ENCODE measurements around the gene CYSLTR1.
"Not testable (repeated sequence)": the region's sequence is repeated elsewhere in the genome, so short reads cannot be mapped to it uniquely, and the experiment has no call there.

The CYSLTR1 gene, protein sequence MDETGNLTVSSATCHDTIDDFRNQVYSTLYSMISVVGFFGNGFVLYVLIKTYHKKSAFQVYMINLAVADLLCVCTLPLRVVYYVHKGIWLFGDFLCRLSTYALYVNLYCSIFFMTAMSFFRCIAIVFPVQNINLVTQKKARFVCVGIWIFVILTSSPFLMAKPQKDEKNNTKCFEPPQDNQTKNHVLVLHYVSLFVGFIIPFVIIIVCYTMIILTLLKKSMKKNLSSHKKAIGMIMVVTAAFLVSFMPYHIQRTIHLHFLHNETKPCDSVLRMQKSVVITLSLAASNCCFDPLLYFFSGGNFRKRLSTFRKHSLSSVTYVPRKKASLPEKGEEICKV

DNA sequence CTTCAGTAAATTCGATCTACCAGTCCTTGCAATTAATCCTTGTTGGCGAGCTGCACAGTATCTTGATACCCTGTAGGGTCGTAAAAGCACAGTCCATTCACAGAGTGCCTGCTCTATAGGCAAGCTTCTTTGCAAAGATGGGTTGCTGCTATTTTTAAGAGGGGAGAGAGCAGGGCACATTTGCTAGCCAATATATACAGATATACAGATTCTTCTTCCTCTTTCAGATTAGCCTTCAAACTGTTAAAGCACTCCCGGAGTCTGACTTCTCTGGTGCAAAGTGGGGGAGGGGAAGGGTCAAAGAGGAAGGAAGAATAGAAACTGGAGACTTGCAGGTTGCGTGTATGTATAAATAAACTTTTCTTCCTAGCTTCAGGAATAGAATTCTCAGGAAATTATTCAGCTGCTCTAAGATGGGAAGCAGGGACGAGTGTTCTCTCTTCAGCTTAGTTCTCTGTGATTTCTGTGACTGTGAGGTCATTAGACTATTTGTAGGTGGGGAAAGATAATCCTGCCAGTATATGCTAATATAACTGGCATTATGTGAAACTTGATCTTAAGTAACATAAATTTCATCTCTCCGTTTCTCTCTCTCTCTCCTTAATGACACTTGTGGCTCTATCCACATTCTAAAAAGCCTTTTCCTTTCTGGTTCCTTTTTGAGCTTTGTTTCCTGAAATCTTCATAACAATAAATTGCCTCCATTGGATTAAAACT lies at the start of gene CYSLTR1:
TSS of gene CYSLTR1 (minus strand) at position 242 of the 717 bp plus-strand sequence. CDS start 53,865 bp downstream, outside the sequence.
- DNase-seq: peak; percentile 17

DNA sequence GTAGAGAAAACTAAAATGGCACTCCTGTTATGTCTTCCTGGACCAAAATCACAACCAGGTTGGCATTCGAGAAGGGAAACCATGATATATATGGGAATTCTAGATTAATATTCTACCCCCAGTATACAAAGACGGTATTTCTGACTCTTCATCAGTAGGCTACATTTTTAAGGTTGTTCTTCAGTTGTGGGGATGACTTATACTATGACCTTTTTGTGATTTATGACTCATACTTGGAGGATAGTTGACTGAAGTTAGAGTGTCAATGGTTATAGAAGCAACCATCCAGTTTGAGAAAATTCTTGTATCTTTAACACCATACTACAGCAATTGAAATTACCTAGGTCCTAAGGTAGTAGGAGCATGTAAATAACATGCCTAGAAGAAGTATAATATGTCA lies 49.8 kb upstream of the CYSLTR1 start:
- no peak for DNase-seq

DNA sequence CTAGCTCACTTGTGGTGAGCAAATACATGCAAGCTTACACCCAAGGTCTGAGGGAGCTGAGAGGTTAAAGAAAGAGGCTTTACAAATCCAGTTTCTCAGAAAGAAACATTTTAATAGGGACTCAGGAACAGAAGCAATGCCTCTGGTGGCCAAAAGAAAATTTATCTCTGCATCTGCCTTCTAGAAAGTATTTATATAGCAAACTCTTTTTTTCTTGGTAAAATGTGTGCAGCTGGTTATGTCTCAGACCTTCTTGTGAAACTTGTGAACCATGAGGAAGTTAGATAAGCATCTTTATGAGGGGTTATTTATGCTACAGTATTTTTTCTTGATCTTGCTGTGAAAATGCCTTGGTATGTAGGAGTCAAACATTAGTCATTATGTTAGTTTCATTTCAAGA lies 48.5 kb upstream of the CYSLTR1 start:
- peak; percentile 0 for DNase-seq

DNA sequence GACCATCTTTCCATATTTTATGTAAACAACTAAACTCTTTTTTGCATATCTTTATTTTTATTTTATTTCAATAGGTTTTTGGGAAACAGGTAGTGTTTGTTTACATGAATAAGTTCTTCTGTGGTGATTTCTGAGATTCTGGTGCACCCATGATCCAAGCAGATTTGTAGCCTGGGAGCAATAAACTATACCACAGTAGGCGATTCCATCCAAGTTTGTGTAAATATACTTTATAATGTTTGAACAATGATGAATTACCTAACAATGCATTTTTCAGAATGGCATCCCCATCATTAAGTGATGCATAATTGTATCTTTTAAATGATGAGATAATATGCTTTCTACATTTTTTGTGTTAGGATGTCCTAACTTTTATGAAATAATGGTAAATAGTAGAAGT lies 39.2 kb upstream of the CYSLTR1 start:
- no peak for DNase-seq

DNA sequence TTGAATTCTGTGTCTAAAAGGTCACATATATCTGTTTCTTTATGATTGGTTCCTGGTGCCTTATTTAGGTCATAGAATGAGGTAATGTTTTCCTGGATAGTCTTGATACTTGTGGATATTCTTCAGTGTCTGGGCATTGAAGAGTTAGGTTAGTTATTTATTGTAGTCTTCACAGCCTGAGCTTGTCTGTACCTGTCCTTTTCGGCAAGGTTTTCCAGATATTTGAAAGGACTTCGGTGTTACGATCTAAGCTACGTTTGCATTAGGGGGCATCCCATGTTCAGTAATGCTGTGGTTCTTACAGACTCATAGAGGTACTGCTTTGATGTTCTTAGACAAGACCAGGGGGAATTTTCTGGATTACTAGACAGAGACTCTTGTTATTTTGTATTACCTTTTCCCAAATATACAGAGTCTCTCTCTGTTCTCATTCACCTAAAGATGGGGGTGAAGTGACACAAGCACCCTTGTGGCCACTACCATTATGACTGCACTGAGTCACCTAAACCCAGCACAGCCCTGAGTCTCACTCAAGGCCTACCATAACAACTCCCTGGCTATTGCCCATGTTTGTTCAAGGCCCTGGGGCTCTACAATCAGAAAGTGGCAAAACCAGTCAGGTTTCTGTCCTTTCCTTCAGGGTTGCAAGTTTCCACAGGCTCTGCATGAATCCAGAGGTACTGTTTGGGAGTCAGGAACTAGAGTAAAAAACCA lies 30.1 kb upstream of the CYSLTR1 start:
- no peak for DNase-seq

DNA sequence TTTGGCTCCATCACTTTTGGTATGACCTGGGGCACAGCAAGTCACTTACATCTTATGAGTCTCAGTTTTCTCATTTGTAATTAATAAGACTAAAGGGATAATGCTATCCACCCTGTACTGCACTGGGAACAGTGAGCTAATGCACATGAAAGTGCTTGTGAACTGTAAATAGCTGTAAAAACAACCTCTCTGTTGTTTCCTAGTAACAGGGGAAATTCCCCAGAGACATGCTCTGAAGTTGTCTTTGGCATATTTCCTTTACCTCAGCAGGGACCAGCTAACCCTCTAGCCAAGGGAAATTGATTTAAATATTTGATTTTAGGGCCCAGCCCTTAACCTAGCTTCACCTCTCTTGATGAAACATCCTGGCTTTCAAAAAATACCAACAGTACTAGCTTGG lies 6.1 kb upstream of the CYSLTR1 start:
- peak; percentile 70 for DNase-seq

DNA sequence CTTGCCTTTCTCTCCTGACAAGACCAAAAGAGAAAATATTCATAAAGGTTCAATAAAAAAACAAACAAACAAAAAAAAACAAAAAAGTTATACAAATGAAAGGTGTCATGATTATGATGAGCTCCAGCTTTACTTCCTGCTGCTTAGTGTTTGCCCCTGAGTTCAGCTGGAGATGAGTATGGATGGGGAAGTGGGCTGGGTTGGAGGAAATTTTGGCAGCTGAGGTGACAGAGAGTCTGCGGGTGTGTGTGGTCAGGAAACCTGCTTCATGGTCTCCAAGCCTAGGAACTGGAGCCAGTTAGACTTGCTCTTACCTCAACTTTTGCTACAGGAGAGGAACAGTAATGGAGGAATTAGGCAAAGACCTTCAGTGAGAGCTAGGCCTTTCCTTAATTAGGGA lies 4.3 kb upstream of the CYSLTR1 start:
- no peak for DNase-seq

DNA sequence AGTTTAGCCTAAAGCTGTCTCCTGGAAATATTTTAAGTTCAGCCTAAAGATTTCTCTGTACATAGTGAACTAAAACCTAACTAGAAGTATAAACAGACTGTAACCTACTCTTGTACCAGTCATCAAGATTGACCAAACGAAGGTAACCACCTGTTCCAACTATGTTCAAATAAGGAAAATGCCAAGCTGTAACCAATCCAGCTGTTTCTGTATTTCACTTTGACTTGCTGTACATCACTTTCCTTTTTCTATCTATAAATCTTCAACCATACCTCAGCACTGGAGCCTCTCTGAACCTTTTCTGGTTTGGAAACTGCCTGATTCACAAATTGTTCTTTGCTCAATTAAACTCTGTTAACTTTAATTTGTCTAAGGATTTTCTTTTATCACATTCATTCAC lies 3.1 kb upstream of the CYSLTR1 start:
- DNase-seq: no peak

DNA sequence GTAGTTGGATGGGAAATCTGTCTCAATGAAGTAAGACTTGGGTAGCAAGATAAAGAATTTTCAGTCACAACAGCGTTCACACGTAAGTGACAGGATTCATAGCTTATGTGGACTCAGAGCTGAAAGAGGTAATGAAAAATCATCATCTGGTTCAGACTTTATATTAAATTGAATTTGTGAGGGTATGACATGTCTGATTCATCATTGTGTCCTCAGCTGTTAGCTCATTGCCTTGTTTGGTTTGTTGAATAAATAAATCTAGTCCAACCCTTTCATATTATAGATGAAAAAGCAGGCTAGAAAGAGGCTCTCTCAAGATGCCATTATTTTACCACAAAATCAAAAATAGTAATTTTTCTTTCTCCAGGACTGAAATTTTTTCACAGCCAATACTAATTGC lies 2.7 kb upstream of the CYSLTR1 start:
- no peak for DNase-seq

DNA sequence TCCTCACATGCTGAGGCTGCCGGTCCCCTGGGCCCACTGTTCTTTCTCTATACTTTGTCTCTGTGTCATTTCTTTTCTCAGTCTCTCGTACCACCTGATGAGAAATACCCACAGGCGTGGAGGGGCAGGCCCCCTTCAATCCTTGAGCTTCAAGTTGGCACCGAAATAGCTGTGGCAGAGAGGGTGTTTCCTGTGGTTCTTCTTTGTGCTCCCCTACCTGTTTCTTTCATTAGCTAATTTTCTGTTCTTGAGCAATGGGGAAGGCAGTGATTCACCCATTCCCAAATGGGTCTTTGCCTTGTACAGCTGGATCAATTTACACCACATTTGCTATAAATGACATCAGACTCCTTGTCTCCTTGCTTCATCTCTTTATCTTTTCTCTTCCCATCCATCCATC lies 2.1 kb upstream of the CYSLTR1 start:
- peak; percentile 49 for DNase-seq

DNA sequence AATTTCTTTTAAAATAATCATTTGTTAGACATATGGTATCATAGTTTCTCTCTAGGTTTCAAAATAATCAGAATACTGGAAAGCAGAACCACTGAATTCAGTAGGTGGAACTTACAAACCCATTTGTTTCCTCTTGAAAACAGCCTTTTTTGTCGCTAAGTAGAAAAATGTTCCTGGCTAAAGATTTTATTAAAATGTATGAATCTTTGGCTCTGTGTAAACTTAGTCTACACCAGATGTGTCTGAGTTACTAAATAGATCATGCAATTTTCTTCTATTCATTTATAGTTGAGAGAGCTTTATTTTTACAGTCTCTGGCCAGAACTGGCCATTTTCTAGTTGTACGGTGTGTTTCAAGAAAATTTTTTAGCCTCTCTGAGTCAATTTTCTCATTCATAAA lies 1.0 kb downstream of the CYSLTR1 start:
- DNase-seq: no peak

DNA sequence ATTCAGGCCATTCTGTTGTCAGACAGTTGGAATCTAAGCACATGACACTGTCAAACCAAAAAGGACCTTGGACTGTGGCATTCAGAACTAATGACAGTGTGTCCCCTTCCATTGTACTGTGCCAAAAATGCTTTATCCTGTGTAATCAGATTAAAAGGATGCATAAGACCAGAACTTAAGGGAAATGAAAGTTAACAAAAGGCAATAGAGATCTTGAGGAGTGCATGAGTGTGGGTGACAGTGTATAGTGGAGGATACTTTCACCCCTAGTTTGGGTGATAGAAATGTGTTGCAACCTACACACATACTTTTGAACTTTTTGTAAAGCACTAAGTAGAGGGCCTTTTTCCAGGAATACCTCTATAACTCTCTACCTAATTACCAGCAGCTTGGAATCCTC lies 4.5 kb downstream of the CYSLTR1 start:
- DNase-seq: no peak

DNA sequence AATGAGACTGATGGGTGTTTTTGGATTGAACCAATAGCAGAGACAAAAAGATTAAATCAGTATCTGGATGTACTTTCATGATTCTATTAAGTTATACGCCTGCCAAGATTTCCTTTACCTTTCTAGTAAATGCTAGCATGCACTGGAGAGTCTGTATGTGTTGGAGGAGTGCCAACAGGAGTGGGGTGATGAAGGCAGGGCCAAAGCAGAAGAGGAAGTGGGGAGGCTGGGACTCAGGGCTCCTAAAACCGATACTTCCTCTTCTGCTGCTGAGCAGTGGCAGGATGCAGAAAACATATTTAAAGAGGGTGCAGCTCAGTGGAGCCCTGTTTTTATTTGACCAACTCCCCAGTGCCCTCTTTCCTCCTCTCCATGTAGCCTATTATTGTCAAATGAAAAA lies 5.6 kb downstream of the CYSLTR1 start:
- DNase-seq: peak; percentile 67

DNA sequence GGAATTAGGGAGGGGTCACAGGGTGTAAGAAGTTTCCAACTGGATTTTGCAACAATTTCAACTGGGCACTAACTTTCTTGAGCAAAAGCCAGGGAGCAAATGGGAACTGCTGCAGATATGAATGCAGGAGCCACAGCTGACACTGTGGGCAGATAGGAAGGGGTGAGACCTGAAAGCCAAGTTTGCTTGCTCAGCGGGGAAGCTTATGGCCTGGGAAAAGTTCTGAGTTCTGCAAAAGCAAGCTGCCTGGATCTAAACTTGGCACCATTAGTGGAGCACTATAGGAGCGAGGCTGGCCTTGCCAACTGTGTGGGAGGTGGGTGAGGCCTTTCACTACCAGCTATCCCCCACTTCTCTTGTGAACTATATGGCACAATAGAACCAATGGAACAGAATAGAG lies 11.1 kb downstream of the CYSLTR1 start:
- DNase-seq: no peak

DNA sequence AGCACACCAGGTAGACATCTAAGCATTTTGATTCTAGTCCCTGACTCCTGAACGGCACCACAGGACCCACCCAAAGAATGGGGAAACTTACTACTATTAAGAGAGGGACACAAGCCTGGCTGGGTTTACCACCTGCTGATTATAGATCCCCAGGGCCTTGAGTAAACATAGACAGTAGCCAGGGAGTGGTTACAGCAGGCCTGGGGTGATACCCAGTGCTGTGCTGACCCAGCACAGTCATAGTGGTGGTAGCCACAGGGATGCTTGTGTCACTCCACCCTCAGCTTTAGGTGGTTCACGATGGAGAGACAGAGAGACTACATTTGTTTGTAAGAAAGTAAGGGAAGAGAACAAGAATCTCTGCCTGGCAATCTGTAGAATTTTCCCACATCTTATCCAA lies 11.7 kb downstream of the CYSLTR1 start:
- DNase-seq: no peak

DNA sequence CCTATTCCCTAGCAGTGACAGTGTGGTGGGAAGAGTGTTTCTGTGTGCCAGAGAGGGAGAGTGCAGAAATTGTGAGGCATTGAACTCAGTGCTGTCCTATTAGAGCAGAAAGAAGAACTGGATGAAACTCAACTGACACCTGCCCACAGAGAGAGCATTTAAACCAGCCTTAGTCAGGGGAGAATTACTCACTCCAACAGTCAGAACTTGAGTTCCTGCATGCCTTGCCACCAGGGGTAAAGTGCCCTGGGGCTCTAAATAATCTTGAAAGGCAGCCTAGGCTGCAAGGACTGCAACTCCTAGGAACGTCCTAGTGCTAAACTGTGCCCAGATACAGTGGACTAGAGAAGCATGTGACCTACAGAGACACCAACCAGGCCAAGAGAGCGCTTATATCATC lies 12.8 kb downstream of the CYSLTR1 start:
- DNase-seq: no peak

DNA sequence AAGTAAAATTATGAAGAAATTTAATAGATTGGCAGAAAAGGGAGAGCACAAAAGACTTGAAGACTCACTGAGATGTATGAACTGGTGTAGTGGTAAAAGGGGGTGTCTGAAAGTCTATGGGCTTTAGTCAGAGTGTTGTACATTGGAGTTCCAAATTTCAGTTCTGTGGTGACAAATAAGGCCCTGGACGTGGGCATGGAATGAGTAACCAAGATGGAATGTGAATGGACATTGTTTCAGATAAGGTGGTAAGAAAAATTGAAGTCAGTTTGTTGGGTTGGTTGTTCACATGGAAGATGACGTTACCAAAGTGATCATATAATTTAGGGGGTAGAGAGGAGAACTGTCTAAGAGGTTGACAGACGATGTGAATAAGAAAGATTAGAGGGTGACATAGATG lies 13.9 kb downstream of the CYSLTR1 start:
- no peak for DNase-seq

DNA sequence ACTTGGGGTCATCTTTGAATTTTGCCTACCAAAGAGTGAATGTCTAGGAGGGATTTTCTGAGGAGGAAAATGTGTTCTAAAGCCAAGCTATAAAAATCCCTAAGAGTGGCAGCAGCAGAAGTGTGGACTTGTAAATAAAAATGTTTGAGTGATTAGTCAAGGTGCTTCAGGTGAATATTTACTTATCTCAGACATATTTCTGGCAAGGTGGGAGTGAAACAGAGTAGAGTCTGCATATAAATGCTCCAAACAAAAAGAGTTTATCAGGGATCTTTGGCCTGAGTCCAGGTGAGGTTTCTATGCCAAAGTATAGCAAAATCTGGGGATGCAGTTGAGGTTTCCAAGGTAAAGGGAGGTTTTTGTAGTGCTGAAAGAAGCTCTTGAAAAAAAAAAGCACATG lies 19.7 kb downstream of the CYSLTR1 start:
- DNase-seq: no peak

DNA sequence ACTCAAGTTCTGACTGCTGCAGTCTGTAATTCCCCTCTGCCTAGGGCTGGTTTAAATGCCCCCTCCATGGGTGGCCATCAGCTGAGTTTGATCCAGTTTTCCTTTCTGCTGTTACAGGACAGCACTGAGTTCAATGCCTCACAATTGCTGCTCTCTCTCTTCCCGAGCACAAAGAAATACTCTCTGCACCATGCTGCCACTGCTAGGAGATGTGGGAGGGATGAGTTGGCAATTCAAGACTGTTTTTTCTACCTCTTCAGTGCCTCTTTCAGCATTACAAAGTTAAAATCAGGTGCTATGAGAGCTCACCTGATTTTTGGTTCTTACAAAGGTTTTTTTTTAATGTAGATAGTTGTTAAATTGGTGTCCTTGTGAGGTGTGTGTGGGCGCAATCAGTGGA lies 24.3 kb downstream of the CYSLTR1 start:
- no peak for DNase-seq

DNA sequence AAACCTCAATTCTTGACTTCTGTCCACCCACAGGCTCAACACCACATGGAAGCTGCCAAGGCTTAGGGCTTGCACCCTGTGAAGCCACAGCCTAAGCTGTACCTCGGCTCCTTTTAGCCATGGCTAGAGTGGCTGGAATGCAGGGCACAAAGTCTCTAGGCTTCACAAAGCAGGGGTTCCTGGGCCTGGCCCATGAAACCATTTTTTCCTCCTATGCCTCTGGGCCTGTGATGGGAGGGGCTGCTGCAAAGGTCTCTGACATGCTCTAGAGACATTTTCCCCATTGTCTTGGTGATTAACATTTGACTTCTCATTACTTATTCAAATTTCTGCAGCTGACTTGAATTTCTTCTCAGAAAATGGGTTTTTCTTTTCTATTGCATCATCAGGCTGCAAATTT lies 26.5 kb downstream of the CYSLTR1 start:
- DNase-seq: not testable (repeated sequence)

DNA sequence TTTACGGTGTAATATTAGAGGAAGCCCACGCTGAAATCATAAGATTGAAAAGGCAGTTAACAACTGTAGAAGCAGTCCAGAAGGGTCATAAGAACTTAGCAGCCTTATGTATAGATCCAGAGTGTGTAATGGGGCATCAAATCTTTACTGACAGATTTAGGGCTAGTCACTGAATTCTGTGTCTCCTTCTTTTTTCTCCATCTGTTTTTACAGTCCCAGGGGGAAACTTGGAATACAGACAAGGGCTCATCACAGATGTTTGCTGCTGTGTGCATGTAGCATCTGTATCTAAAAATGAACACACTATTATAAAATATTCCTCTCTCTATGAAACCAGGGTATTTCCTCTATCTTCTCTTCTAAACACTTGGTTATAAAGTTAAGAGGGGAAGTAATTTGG lies 43.9 kb downstream of the CYSLTR1 start:
- DNase-seq: no peak

DNA sequence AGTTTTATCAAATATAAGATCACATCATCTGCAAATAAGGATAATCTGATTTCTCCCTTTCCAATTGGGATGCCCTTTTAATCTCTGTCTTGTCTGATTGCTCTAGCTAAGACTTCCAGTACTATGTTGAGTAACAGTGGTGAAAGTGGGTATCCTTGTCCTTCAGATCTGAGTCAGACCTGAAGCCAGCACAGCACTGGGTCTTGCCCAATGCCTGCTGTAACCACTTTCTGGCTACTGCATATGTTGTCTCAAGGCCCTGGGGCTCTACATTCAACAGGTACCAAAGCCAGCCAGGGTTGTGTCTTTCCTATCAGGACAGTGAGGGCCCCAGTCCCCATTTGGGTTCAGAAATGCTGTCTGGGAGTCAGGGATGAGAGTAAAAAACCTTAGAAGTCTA lies 90.3 kb downstream of the CYSLTR1 start:
- no peak for DNase-seq

DNA sequence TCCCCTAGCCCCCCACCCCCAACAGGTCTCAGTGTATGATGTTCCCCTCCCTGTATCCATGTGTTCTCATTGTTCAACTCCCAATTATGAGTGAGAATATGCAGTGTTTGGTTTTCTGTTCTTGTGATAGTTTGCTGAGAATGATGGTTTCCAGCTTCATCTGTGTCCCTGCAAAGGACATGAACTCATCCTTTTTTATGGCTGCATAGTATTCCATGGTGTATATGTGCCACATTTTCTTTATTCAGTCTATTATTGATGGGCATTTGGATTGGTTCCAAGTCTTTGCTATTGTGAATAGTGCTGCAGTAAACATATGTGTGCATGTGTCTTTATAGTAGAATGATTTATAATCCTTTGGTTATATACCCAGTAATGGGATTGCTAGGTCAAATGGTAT lies 101.4 kb downstream of the CYSLTR1 start:
- DNase-seq: not testable (repeated sequence)

Data from CD4-positive, alpha-beta T cell treated with Interleukin-12 subunit alpha and Interleukin-12 subunit beta, for 1 hour (primary cell).